Prostate gland (tissue), 2 donors: ENCODE results near the gene SLC25A27. TPM values are rescaled to one million over a fixed set of nuclear protein-coding genes. Genes with fewer than 3 reads are reported as not detected.

Experiments used
- DNase-seq: peaks from one replicate; pipeline ENCODE4 v3.0.0-alpha.2; 2019; ENCODE audit warnings: low spot score
- H3K27ac ChIP-seq, 2 donors: fragments of 200-600 bp; sonication (generic); 2 replicates each; pipeline ENCODE4 v1.5.1; 2017 to 2019
- H3K27me3 ChIP-seq: fragments of 200-600 bp; sonication (generic); replicated peaks from 2 replicates; pipeline ENCODE4 v1.5.1; 2019; ENCODE audit not compliant: insufficient read depth
- H3K36me3 ChIP-seq, 2 donors: fragments of 200-600 bp; sonication (generic); 1 replicate in 1 of 2; 2 replicates in 1 of 2; pipeline versions ENCODE4 v1.5.1 to v1.8.1; 2017 to 2019
- H3K4me1 ChIP-seq: fragments of 200-600 bp; sonication (generic); replicated peaks from 2 replicates; pipeline ENCODE4 v1.5.1; 2019
- H3K4me3 ChIP-seq, 2 donors: fragments of 200-600 bp; sonication (generic); 2 replicates each; pipeline ENCODE4 v1.5.1; 2017 to 2019
- H3K9me3 ChIP-seq: fragments of 200-600 bp; sonication (generic); 2 replicates; pipeline ENCODE4 v1.5.1; 2017
- POLR2A ChIP-seq: fragments of 450-650 bp; IDR thresholded peaks from one replicate; pipeline ENCODE4 v1.6.1; 2016; ENCODE audit warnings: antibody characterized with exemption, mild to moderate bottlenecking
- POLR2AphosphoS5 ChIP-seq: sonication (generic); formaldehyde crosslinking; IDR thresholded peaks from one replicate; pipeline ENCODE4 v1.6.1; 2017; ENCODE audit warnings: antibody characterized with exemption
- WGBS: methylation state at CpG from one replicate; pipeline ENCODE4 v1.1.5; 2018; 5-methylcytosine and 5-hydroxymethylcytosine counted together
- intact Hi-C: fragments of 100-400 bp; cut with DNase I; formaldehyde crosslinking; loops from one replicate; pipeline ENCODE4 v1.14.2; 2022
- total RNA-seq, 2 donors: library from RNA; depleted of rRNA; stranded (reverse); fragments of >200 nt; gene quantifications; one replicate each; pipeline ENCODE4 v1.1.0, GENCODE V29; 2016
- TF ChIP-seq, protein P1 (sequence below), 4 experiments: fragments of 200-600 bp in 2 of 4; fragments of 450-650 bp in 2 of 4; sonication (generic) in 2 of 4; IDR thresholded peaks; 1 replicate in 3 of 4; 2 replicates in 1 of 4; pipeline ENCODE4 v1.5.1; 2016 to 2019; ENCODE audit warnings: antibody characterized with exemption in 4 of 4, mild to moderate bottlenecking in 2 of 4, moderate library complexity in 2 of 4

Gene SLC25A27
- total RNA-seq: 10 to 100 TPM; 33.7 to 43.7 TPM

DNA sequence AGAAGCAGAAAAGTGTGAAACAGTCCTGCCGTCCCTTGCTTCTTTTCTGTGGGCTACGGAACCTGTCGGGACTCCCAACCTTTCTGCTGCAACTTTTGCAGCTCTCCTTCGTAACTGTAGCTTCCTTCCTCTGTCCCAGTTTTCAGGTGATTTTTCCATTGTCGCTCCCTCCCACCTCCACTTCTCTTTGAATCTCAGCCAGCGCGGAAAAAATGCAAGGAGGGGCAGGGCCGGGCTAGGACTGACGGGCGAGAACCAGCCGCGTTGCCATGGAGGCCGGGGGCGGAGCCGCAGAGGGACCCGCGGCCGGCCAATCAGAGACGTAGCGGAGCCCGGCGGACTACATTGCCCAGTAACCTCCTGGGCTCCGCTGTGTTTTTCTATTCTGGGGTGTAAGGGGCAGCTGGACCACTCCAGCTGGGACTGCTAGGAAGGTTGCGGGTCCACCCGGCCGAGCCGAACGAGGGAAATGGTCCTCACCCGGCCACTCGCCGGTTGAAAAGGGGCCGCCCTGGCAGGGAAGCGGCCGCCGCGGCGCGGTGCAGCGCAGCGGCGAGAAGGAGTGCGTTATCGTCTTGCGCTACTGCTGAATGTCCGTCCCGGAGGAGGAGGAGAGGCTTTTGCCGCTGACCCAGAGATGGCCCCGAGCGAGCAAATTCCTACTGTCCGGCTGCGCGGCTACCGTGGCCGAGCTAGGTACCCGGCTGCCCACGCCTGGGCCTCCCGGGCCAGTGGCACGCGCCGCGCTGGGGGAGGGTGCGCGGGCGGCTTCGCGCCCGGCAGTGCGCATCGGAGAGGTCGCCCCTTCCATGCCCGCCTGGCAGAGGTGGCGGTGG is at the start of gene SLC25A27, which contains the start of gene CYP39A1:
TSS of gene SLC25A27 (plus strand) at position 373 of the 836 bp plus-strand sequence. CDS start at position 591, 218 bp downstream.
TSS of gene CYP39A1 (minus strand) at position 216 of the 836 bp plus-strand sequence. CDS start 236 bp downstream, outside the sequence.
- Histone ChIP-seq H3K9me3 (no peaks in the 10 kb centered on the region), H3K36me3 (no peaks in the 10 kb centered on the region), H3K27me3 (no peaks in the 10 kb centered on the region), H3K4me3 (peak within 1 kb of the TSS; percentile 81 to 96), H3K27ac (peak within 1 kb of the TSS; percentile 92 to 96), H3K4me1 (no peaks in the 10 kb centered on the region)
- TF ChIP-seq, protein P1, sequence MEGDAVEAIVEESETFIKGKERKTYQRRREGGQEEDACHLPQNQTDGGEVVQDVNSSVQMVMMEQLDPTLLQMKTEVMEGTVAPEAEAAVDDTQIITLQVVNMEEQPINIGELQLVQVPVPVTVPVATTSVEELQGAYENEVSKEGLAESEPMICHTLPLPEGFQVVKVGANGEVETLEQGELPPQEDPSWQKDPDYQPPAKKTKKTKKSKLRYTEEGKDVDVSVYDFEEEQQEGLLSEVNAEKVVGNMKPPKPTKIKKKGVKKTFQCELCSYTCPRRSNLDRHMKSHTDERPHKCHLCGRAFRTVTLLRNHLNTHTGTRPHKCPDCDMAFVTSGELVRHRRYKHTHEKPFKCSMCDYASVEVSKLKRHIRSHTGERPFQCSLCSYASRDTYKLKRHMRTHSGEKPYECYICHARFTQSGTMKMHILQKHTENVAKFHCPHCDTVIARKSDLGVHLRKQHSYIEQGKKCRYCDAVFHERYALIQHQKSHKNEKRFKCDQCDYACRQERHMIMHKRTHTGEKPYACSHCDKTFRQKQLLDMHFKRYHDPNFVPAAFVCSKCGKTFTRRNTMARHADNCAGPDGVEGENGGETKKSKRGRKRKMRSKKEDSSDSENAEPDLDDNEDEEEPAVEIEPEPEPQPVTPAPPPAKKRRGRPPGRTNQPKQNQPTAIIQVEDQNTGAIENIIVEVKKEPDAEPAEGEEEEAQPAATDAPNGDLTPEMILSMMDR (IDR thresholded peaks at IDR 0.05): no peak
- TF ChIP-seq POLR2A (peak; percentile 74), POLR2AphosphoS5 (peak; percentile 91)
- under 1% methylated on average over 69 of the region's 72 CpGs for WGBS
- DNase-seq: peak; percentile 98
- intact Hi-C loops: no loop called here

- TF ChIP-seq, protein P1 (IDR thresholded peaks at IDR 0.05): no peak
- TF ChIP-seq POLR2A (no peak), POLR2AphosphoS5 (no peak)
- no peaks in the 10 kb centered on the region for H3K4me1 ChIP-seq
- WGBS: 97% methylated on average over 3 of the region's 3 CpGs
- DNase-seq: no peak
- H3K36me3 ChIP-seq: no peaks in the 10 kb centered on the region
- no peaks in the 10 kb centered on the region for H3K27me3 ChIP-seq
- intact Hi-C loops: no loop called here
- H3K9me3 ChIP-seq: no peaks in the 10 kb centered on the region
- H3K4me3 ChIP-seq: no peak overlapping the region
- no peak overlapping the region for H3K27ac ChIP-seq
Measured at GRCh38 chr6:46605091-46605797, 47.5 kb upstream of the SLC25A27 start.

GRCh38 chr6:46606338-46606737 is 46.4 kb upstream of the SLC25A27 start:
- no peak overlapping the region for H3K4me3 ChIP-seq
- DNase-seq: no peak
- no peaks in the 10 kb centered on the region for H3K9me3 ChIP-seq
- intact Hi-C loops: no loop called here
- H3K4me1 ChIP-seq: no peaks in the 10 kb centered on the region
- no peaks in the 10 kb centered on the region for H3K36me3 ChIP-seq
- H3K27me3 ChIP-seq: no peaks in the 10 kb centered on the region
- no peak overlapping the region for H3K27ac ChIP-seq
- TF ChIP-seq POLR2A (no peak), POLR2AphosphoS5 (no peak)
- TF ChIP-seq, protein P1 (IDR thresholded peaks at IDR 0.05): no peak
- WGBS: 87% methylated on average over 3 of the region's 3 CpGs

DNA sequence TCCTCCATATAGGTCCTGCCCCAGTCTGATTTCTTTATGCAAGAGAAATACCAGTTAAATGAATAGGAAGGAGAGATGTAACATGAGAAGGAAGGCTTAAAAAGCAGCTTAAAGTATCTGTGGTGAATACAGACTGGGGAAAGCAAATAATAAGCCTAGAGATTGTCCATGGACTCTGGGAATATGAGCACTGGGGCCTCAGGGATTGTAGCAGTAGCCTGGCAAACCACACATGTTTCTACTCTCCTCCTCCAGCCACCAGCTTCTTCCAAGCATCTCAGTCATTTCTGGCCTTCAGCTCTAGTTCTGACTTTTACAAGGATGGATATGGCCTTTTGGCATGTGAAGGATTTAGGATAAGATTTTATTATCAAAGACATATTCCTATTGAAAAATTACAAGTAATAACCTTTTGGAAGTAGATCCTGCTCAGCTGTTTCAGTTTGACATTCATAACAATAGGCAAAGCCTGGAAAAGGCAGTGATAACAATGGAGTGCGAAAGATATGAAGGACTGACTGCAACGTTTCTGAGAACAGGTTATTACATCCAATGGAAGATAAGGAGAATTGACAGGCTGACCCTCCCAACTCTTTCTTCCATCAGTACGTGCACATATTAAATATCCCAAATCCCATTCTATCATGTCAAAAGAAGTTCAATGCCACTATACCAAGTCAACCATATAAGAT is 41.8 kb upstream of the SLC25A27 start:
- 71% methylated on average over 3 of the region's 3 CpGs for WGBS
- DNase-seq: no peak
- Histone ChIP-seq H3K27ac (no peak overlapping the region), H3K36me3 (no peaks in the 10 kb centered on the region), H3K4me3 (no peak overlapping the region), H3K4me1 (no peaks in the 10 kb centered on the region), H3K9me3 (no peaks in the 10 kb centered on the region), H3K27me3 (no peaks in the 10 kb centered on the region)
- intact Hi-C loops: no loop called here
- TF ChIP-seq, protein P1 (IDR thresholded peaks at IDR 0.05): no peak
- TF ChIP-seq POLR2AphosphoS5 (no peak), POLR2A (no peak)
